Ectodermal cell (in vitro differentiated cells): ENCODE measurements around the gene LTA.

Experiments used
- H3K27ac ChIP-seq: 2 replicates; pipeline ENCODE4 v1.7.0; 2013; ENCODE audit warnings: mild to moderate bottlenecking, low read depth, low read length; ENCODE audit not compliant: insufficient read depth, poor library complexity, severe bottlenecking
- H3K27me3 ChIP-seq: 2 replicates; pipeline ENCODE4 v1.7.0; 2013; ENCODE audit warnings: mild to moderate bottlenecking, low read length; ENCODE audit not compliant: insufficient read depth, control insufficient read depth, poor library complexity, severe bottlenecking
- H3K36me3 ChIP-seq: one replicate; pipeline ENCODE4 v1.7.0; 2013; ENCODE audit warnings: low read length; ENCODE audit not compliant: control insufficient read depth, insufficient read depth
- H3K4me1 ChIP-seq: one replicate; pipeline ENCODE4 v1.7.0; 2013; ENCODE audit warnings: low read length; ENCODE audit not compliant: control insufficient read depth, insufficient read depth
- H3K4me3 ChIP-seq: 2 replicates; pipeline ENCODE4 v1.7.0; 2013; ENCODE audit warnings: low read depth, low read length, control low read depth; ENCODE audit not compliant: insufficient read depth
- H3K9me3 ChIP-seq: 2 replicates; pipeline ENCODE4 v1.7.0; 2013; ENCODE audit warnings: mild to moderate bottlenecking, low read length, moderate library complexity; ENCODE audit not compliant: control insufficient read depth
- WGBS, 2 experiments: methylation state at CpG; one replicate each; pipeline ENCODE4 v1.1.7; 2013; ENCODE audit warnings: missing lambda C conversion rate in 2 of 2; 5-methylcytosine and 5-hydroxymethylcytosine counted together

Gene LTA

DNA sequence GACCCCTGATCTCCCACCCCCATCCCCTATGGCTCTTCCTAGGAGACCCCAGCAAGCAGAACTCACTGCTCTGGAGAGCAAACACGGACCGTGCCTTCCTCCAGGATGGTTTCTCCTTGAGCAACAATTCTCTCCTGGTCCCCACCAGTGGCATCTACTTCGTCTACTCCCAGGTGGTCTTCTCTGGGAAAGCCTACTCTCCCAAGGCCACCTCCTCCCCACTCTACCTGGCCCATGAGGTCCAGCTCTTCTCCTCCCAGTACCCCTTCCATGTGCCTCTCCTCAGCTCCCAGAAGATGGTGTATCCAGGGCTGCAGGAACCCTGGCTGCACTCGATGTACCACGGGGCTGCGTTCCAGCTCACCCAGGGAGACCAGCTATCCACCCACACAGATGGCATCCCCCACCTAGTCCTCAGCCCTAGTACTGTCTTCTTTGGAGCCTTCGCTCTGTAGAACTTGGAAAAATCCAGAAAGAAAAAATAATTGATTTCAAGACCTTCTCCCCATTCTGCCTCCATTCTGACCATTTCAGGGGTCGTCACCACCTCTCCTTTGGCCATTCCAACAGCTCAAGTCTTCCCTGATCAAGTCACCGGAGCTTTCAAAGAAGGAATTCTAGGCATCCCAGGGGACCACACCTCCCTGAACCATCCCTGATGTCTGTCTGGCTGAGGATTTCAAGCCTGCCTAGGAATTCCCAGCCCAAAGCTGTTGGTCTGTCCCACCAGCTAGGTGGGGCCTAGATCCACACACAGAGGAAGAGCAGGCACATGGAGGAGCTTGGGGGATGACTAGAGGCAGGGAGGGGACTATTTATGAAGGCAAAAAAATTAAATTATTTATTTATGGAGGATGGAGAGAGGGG is 1.4 kb downstream of the LTA start:
- Histone ChIP-seq H3K27me3 (no peaks in the 10 kb centered on the region), H3K27ac (no peak overlapping the region), H3K36me3 (no peaks in the 10 kb centered on the region), H3K4me3 (no peak overlapping the region), H3K9me3 (no peaks in the 10 kb centered on the region), H3K4me1 (no peaks in the 10 kb centered on the region)
- 90 to 94% methylated on average over 9 of the region's 9 CpGs for WGBS, 2 experiments

DNA sequence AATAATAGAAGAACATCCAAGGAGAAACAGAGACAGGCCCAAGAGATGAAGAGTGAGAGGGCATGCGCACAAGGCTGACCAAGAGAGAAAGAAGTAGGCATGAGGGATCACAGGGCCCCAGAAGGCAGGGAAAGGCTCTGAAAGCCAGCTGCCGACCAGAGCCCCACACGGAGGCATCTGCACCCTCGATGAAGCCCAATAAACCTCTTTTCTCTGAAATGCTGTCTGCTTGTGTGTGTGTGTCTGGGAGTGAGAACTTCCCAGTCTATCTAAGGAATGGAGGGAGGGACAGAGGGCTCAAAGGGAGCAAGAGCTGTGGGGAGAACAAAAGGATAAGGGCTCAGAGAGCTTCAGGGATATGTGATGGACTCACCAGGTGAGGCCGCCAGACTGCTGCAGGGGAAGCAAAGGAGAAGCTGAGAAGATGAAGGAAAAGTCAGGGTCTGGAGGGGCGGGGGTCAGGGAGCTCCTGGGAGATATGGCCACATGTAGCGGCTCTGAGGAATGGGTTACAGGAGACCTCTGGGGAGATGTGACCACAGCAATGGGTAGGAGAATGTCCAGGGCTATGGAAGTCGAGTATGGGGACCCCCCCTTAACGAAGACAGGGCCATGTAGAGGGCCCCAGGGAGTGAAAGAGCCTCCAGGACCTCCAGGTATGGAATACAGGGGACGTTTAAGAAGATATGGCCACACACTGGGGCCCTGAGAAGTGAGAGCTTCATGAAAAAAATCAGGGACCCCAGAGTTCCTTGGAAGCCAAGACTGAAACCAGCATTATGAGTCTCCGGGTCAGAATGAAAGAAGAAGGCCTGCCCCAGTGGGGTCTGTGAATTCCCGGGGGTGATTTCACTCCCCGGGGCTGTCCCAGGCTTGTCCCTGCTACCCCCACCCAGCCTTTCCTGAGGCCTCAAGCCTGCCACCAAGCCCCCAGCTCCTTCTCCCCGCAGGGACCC is 2.3 kb downstream of the LTA start:
- no peak overlapping the region for H3K4me3 ChIP-seq
- H3K27me3 ChIP-seq = no peaks in the 10 kb centered on the region
- no peak overlapping the region for H3K27ac ChIP-seq
- WGBS, 2 experiments = 89 to 91% methylated on average over 14 of the region's 14 CpGs
- H3K4me1 ChIP-seq = no peaks in the 10 kb centered on the region
- no peaks in the 10 kb centered on the region for H3K9me3 ChIP-seq
- H3K36me3 ChIP-seq = no peaks in the 10 kb centered on the region

DNA sequence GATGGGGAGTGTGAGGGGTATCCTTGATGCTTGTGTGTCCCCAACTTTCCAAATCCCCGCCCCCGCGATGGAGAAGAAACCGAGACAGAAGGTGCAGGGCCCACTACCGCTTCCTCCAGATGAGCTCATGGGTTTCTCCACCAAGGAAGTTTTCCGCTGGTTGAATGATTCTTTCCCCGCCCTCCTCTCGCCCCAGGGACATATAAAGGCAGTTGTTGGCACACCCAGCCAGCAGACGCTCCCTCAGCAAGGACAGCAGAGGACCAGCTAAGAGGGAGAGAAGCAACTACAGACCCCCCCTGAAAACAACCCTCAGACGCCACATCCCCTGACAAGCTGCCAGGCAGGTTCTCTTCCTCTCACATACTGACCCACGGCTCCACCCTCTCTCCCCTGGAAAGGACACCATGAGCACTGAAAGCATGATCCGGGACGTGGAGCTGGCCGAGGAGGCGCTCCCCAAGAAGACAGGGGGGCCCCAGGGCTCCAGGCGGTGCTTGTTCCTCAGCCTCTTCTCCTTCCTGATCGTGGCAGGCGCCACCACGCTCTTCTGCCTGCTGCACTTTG is 3.3 kb downstream of the LTA start, which contains the start of gene TNF:
TSS of gene TNF (plus strand) at position 231 of the 567 bp plus-strand sequence. CDS start at position 408, 177 bp downstream.
- H3K4me3 ChIP-seq = no peak within 1 kb of the TSS
- H3K36me3 ChIP-seq = no peaks in the 10 kb centered on the region
- no peaks in the 10 kb centered on the region for H3K9me3 ChIP-seq
- H3K27ac ChIP-seq = no peak within 1 kb of the TSS
- WGBS, 2 experiments = 91% methylated on average over 19 of the region's 19 CpGs
- H3K4me1 ChIP-seq = peaks cover 4% of the 10 kb centered on the region
- H3K27me3 ChIP-seq = peaks cover 4% of the 10 kb centered on the region

DNA sequence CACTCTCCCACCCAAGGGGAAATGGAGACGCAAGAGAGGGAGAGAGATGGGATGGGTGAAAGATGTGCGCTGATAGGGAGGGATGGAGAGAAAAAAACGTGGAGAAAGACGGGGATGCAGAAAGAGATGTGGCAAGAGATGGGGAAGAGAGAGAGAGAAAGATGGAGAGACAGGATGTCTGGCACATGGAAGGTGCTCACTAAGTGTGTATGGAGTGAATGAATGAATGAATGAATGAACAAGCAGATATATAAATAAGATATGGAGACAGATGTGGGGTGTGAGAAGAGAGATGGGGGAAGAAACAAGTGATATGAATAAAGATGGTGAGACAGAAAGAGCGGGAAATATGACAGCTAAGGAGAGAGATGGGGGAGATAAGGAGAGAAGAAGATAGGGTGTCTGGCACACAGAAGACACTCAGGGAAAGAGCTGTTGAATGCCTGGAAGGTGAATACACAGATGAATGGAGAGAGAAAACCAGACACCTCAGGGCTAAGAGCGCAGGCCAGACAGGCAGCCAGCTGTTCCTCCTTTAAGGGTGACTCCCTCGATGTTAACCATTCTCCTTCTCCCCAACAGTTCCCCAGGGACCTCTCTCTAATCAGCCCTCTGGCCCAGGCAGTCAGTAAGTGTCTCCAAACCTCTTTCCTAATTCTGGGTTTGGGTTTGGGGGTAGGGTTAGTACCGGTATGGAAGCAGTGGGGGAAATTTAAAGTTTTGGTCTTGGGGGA is 4.0 kb downstream of the LTA start:
- Histone ChIP-seq H3K9me3 (no peaks in the 10 kb centered on the region), H3K27ac (no peak overlapping the region), H3K27me3 (peaks cover 7% of the 10 kb centered on the region), H3K4me1 (peaks cover 6% of the 10 kb centered on the region), H3K4me3 (no peak overlapping the region), H3K36me3 (no peaks in the 10 kb centered on the region)
- WGBS, 2 experiments = 88 to 89% methylated on average over 8 of the region's 8 CpGs

DNA sequence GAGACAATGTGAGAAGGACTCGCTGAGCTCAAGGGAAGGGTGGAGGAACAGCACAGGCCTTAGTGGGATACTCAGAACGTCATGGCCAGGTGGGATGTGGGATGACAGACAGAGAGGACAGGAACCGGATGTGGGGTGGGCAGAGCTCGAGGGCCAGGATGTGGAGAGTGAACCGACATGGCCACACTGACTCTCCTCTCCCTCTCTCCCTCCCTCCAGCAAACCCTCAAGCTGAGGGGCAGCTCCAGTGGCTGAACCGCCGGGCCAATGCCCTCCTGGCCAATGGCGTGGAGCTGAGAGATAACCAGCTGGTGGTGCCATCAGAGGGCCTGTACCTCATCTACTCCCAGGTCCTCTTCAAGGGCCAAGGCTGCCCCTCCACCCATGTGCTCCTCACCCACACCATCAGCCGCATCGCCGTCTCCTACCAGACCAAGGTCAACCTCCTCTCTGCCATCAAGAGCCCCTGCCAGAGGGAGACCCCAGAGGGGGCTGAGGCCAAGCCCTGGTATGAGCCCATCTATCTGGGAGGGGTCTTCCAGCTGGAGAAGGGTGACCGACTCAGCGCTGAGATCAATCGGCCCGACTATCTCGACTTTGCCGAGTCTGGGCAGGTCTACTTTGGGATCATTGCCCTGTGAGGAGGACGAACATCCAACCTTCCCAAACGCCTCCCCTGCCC is 4.9 kb downstream of the LTA start:
- H3K27ac ChIP-seq = no peak overlapping the region
- no peaks in the 10 kb centered on the region for H3K9me3 ChIP-seq
- peaks cover 6% of the 10 kb centered on the region for H3K4me1 ChIP-seq
- H3K4me3 ChIP-seq = no peak overlapping the region
- H3K27me3 ChIP-seq = peaks cover 16% of the 10 kb centered on the region
- no peaks in the 10 kb centered on the region for H3K36me3 ChIP-seq
- WGBS, 2 experiments = 95% methylated on average over 19 of the region's 19 CpGs

DNA sequence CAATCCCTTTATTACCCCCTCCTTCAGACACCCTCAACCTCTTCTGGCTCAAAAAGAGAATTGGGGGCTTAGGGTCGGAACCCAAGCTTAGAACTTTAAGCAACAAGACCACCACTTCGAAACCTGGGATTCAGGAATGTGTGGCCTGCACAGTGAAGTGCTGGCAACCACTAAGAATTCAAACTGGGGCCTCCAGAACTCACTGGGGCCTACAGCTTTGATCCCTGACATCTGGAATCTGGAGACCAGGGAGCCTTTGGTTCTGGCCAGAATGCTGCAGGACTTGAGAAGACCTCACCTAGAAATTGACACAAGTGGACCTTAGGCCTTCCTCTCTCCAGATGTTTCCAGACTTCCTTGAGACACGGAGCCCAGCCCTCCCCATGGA is 5.5 kb downstream of the LTA start:
- no peak overlapping the region for H3K27ac ChIP-seq
- H3K4me1 ChIP-seq = peaks cover 6% of the 10 kb centered on the region
- H3K9me3 ChIP-seq = no peaks in the 10 kb centered on the region
- no peak overlapping the region for H3K4me3 ChIP-seq
- peaks cover 21% of the 10 kb centered on the region for H3K27me3 ChIP-seq
- H3K36me3 ChIP-seq = no peaks in the 10 kb centered on the region
- 92 to 97% methylated on average over 3 of the region's 3 CpGs for WGBS, 2 experiments

DNA sequence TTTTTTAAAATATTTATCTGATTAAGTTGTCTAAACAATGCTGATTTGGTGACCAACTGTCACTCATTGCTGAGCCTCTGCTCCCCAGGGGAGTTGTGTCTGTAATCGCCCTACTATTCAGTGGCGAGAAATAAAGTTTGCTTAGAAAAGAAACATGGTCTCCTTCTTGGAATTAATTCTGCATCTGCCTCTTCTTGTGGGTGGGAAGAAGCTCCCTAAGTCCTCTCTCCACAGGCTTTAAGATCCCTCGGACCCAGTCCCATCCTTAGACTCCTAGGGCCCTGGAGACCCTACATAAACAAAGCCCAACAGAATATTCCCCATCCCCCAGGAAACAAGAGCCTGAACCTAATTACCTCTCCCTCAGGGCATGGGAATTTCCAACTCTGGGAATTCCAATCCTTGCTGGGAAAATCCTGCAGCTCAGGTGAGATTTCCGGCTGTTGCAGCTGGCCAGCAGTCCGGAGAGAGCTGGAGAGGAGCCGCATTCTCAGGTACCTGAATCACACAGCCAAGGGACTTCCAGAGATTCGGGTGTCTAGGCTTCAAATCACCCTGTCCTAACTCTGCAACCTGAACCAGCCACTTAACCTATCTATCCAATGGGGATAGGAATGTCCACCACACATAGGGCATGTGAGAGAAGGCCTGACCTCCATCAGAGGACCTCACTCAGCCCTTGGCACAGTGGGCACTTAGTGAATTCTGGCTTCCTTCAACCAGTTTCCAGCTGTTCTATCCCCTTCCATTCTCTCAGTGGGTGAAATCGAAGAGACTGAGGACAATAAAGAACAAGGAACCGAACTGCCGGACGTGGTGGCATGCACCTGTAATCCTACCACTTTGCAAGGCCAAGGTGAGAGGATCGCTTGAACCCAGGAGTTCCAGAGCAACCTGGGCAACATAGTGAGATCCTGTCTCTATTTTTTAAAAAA is 6.4 kb downstream of the LTA start:
- Histone ChIP-seq H3K4me3 (no peak overlapping the region), H3K27me3 (peaks cover 21% of the 10 kb centered on the region), H3K4me1 (peaks cover 6% of the 10 kb centered on the region), H3K27ac (no peak overlapping the region), H3K36me3 (no peaks in the 10 kb centered on the region), H3K9me3 (no peaks in the 10 kb centered on the region)
- 86 to 89% methylated on average over 12 of the region's 12 CpGs for WGBS, 2 experiments

DNA sequence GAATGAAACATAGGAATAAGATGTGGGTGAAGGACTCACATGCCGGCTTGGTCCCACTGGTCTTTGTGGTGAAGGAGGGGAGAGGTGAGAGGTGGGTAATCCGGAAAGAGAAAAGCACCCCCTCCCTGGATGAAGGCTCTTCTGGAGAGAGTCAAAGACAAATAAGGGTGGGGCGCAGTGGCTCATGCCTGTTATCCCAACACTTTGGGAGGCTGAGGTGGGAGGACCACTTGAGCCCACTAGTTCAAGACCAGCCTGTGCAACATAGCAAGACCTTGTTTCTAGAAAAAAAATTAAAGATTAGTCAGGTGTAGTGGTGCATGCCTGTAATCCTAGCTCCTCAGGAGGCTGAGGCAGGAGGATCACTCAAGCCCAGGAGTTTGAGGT is 7.0 kb downstream of the LTA start:
- peaks cover 6% of the 10 kb centered on the region for H3K4me1 ChIP-seq
- peaks cover 21% of the 10 kb centered on the region for H3K27me3 ChIP-seq
- no peaks in the 10 kb centered on the region for H3K9me3 ChIP-seq
- 92 to 94% methylated on average over 3 of the region's 3 CpGs for WGBS, 2 experiments
- H3K36me3 ChIP-seq = no peaks in the 10 kb centered on the region
- H3K4me3 ChIP-seq = no peak overlapping the region
- no peak overlapping the region for H3K27ac ChIP-seq
